ENCODE data around the gene ZNF687. TPM values are rescaled to one million over a fixed set of nuclear protein-coding genes. Genes with fewer than 3 reads are reported as not detected.

Gene ZNF687
- total RNA-seq, 1 experiment from 2014 or later = 11.4 TPM

- no peak for DNase-seq (ENCODE audit: low read depth)
These were observed 30.7 kb downstream of the ZNF687 start for GRCh38 chr1:151312826-151313225.

- DNase-seq (ENCODE audit: low read depth) = no peak
These were observed 31.4 kb downstream of the ZNF687 start for GRCh38 chr1:151313501-151313900.

- DNase-seq (ENCODE audit: low read depth) = peak; percentile 64
These were observed 32.2 kb downstream of the ZNF687 start for GRCh38 chr1:151314137-151314875.

GRCh38 chr1:151315565-151316235, 33.6 kb downstream of the ZNF687 start:
- DNase-seq (ENCODE audit: low read depth) = no peak

GRCh38 chr1:151318975-151319374, 36.9 kb downstream of the ZNF687 start:
- DNase-seq (ENCODE audit: low read depth) = no peak

GRCh38 chr1:151324390-151324930, 42.4 kb downstream of the ZNF687 start:
- no peak for DNase-seq (ENCODE audit: low read depth)

GRCh38 chr1:151325231-151325630, 43.1 kb downstream of the ZNF687 start:
- no peak for DNase-seq (ENCODE audit: low read depth)

- DNase-seq (ENCODE audit: low read depth) = no peak
These were observed 43.7 kb downstream of the ZNF687 start for GRCh38 chr1:151325646-151326429.

GRCh38 chr1:151326619-151327222, 44.6 kb downstream of the ZNF687 start:
- DNase-seq (ENCODE audit: low read depth) = peak; percentile 57

- peak; percentile 96 for DNase-seq (ENCODE audit: low read depth)
These were observed 45.3 kb downstream of the ZNF687 start, which contains the start of gene PI4KB for GRCh38 chr1:151327223-151327902. Gene PI4KB, minus strand, starts transcription at chr1:151327416. Its CDS starts 10,935 bp downstream, at chr1:151316481.

- DNase-seq (ENCODE audit: low read depth) = peak; percentile 23
These were observed 46.0 kb downstream of the ZNF687 start for GRCh38 chr1:151327903-151328674.

- DNase-seq (ENCODE audit: low read depth) = no peak
These were observed 52.7 kb downstream of the ZNF687 start for GRCh38 chr1:151334822-151335221.

GRCh38 chr1:151336556-151336955, 54.5 kb downstream of the ZNF687 start:
- no peak for DNase-seq (ENCODE audit: low read depth)

GRCh38 chr1:151340870-151341754, 59.0 kb downstream of the ZNF687 start:
- peak; percentile 77 for DNase-seq (ENCODE audit: low read depth)

Other genes with a start within 250 kb of the ZNF687 start
- gene BNIPL, start 245.7 kb upstream of the ZNF687 start, total RNA-seq (2014; rRNA removed; shearing (Covaris generic)) = 0.57 and 0.60 TPM in 2 replicates
- 0.80 and 2.4 TPM in 2 replicates for gene C1orf56, start 234.5 kb upstream of the ZNF687 start, total RNA-seq (2014; rRNA removed; shearing (Covaris generic))
- 48.8 and 55.1 TPM in 2 replicates for gene CDC42SE1, start 222.7 kb upstream of the ZNF687 start, total RNA-seq (2014; rRNA removed; shearing (Covaris generic))
- 48.4 and 52.7 TPM in 2 replicates for gene MLLT11, start 221.9 kb upstream of the ZNF687 start, total RNA-seq (2014; rRNA removed; shearing (Covaris generic))
- 3.5 and 4.5 TPM in 2 replicates for gene GABPB2, start 211.5 kb upstream of the ZNF687 start, total RNA-seq (2014; rRNA removed; shearing (Covaris generic))
- gene SEMA6C, start 135.7 kb upstream of the ZNF687 start, total RNA-seq (2014; rRNA removed; shearing (Covaris generic)) = 0.40 TPM in 1 of 2 replicates, not detected in the other
- gene TNFAIP8L2, start 125.7 kb upstream of the ZNF687 start, total RNA-seq (2014; rRNA removed; shearing (Covaris generic)) = not detected in 2 replicates
- 11.4 and 13.4 TPM in 2 replicates for gene LYSMD1, start 116.4 kb upstream of the ZNF687 start, total RNA-seq (2014; rRNA removed; shearing (Covaris generic))
- gene SCNM1, start 116.2 kb upstream of the ZNF687 start, total RNA-seq (2014; rRNA removed; shearing (Covaris generic)) = 76.8 and 90.9 TPM in 2 replicates
- gene TMOD4, start 106.3 kb upstream of the ZNF687 start, total RNA-seq (2014; rRNA removed; shearing (Covaris generic)) = 0.23 TPM in 1 of 2 replicates, not detected in the other
- gene VPS72, start 92.1 kb upstream of the ZNF687 start, total RNA-seq (2014; rRNA removed; shearing (Covaris generic)) = 91.0 and 95.0 TPM in 2 replicates
- gene PIP5K1A, start 83.7 kb upstream of the ZNF687 start, total RNA-seq (2014; rRNA removed; shearing (Covaris generic)) = 19.6 and 30.9 TPM in 2 replicates
- gene PSMD4, start 27.6 kb upstream of the ZNF687 start, total RNA-seq (2014; rRNA removed; shearing (Covaris generic)) = 412 and 482 TPM in 2 replicates
- 23.0 and 39.6 TPM in 2 replicates for gene PI4KB, start 45.1 kb downstream of the ZNF687 start, total RNA-seq (2014; rRNA removed; shearing (Covaris generic))
- 39.3 and 48.0 TPM in 2 replicates for gene RFX5, start 65.0 kb downstream of the ZNF687 start, total RNA-seq (2014; rRNA removed; shearing (Covaris generic))
- 0.65 and 1.8 TPM in 2 replicates for gene SELENBP1, start 90.4 kb downstream of the ZNF687 start, total RNA-seq (2014; rRNA removed; shearing (Covaris generic))
- gene PSMB4, start 117.3 kb downstream of the ZNF687 start, total RNA-seq (2014; rRNA removed; shearing (Covaris generic)) = 662 and 883 TPM in 2 replicates
- gene POGZ, start 177.2 kb downstream of the ZNF687 start, total RNA-seq (2014; rRNA removed; shearing (Covaris generic)) = 8.9 and 13.7 TPM in 2 replicates
- 3.5 and 4.1 TPM in 2 replicates for gene CGN, start 229.1 kb downstream of the ZNF687 start, total RNA-seq (2014; rRNA removed; shearing (Covaris generic))